Stimulated activated CD4-positive, alpha-beta T cell treated with anti-CD3 and anti-CD28 coated beads, TNF-alpha, amount 100 ng/mL, for 48 hours (primary cell): Measurements from ENCODE around the gene ACSL3.
A peak's percentile ranks its signal among the peaks of the same experiment; 100 is the strongest.
"Not testable (repeated sequence)": the region's sequence is repeated elsewhere in the genome, so short reads cannot be mapped to it uniquely, and the experiment has no call there.

Source experiments
- DNase-seq, 3 donors: peaks; one replicate each; pipeline ENCODE4 v3.0.0-alpha.2; 2020; ENCODE audit warnings: low read depth in 3 of 3

ACSL3 gene

GRCh38 chr2:222851956-222852617, 8.7 kb upstream of the ACSL3 start:
- no peak for DNase-seq

GRCh38 chr2:222854773-222855700, 5.8 kb upstream of the ACSL3 start:
- DNase-seq, result no peak

- DNase-seq, result no peak
Observed at GRCh38 chr2:222859786-222860612, 837 bp upstream of the ACSL3 start.

GRCh38 chr2:222861411-222862105, 722 bp downstream of the ACSL3 start:
- peak; percentile 4 to 28 (median 25) for DNase-seq

GRCh38 chr2:222862106-222862908, 1.5 kb downstream of the ACSL3 start:
- no peak for DNase-seq

GRCh38 chr2:222862909-222863544, 2.2 kb downstream of the ACSL3 start:
- DNase-seq, result no peak

- DNase-seq, result no peak
Observed at GRCh38 chr2:222864296-222864695, 3.5 kb downstream of the ACSL3 start.

- DNase-seq, result no peak
Observed at GRCh38 chr2:222865301-222865700, 4.5 kb downstream of the ACSL3 start.

GRCh38 chr2:222866358-222866960, 5.6 kb downstream of the ACSL3 start:
- no peak for DNase-seq

- DNase-seq, result not testable (repeated sequence)
Observed at GRCh38 chr2:222868560-222869251, 7.9 kb downstream of the ACSL3 start.

GRCh38 chr2:222869252-222869560, 8.4 kb downstream of the ACSL3 start:
- DNase-seq, result no peak

GRCh38 chr2:222871291-222871690, 10.5 kb downstream of the ACSL3 start:
- DNase-seq, result no peak

- DNase-seq, result no peak
Observed at GRCh38 chr2:222872551-222872950, 11.7 kb downstream of the ACSL3 start.

GRCh38 chr2:222875482-222875881, 14.6 kb downstream of the ACSL3 start:
- DNase-seq, result no peak

- DNase-seq, result no peak
Observed at GRCh38 chr2:222876947-222877346, 16.1 kb downstream of the ACSL3 start.

- DNase-seq, result no peak
Observed at GRCh38 chr2:222877556-222878300, 16.9 kb downstream of the ACSL3 start.

- DNase-seq, result no peak
Observed at GRCh38 chr2:222878301-222878876, 17.6 kb downstream of the ACSL3 start.

- no peak for DNase-seq
Observed at GRCh38 chr2:222878877-222879603, 18.2 kb downstream of the ACSL3 start.
